DOHH2 (cell line): Measurements from ENCODE around the gene IQGAP3.

Experiments
- EZH2phosphoT487 ChIP-seq: fragments of 200-600 bp; sonication (generic); IDR thresholded peaks from 2 replicates; pipeline ENCODE4 v1.6.1; 2017; ENCODE audit warnings: borderline replicate concordance, mild to moderate bottlenecking, antibody characterized with exemption, low read length, moderate library complexity, mixed read lengths
- TF ChIP-seq, protein P1 (sequence below): fragments of 200-600 bp; sonication (generic); IDR thresholded peaks from one replicate; pipeline ENCODE4 v1.5.1; 2014; ENCODE audit warnings: antibody characterized with exemption, mild to moderate bottlenecking, low read depth, low read length; ENCODE audit not compliant: poor library complexity, severe bottlenecking

DNA sequence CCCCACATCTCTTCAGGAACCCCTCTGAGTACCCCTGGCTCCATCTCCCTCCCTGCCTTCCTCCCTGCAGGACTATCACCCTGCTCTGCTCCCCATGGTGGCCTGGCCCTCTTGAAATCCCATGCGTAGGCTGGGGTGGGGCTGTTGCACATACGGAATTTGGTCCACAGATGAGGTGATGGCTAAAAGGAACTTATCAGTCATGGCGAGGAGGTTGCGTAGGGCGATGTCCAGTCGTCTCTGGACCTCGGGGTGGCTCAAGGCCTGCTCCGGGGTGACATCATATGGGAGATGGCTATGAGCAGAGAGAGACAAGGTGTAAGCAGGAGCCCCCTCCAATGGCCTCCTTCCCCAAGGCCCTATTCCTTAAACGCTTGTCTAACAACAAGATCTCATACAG is 35.3 kb downstream of the IQGAP3 start:
- TF ChIP-seq, protein P1, sequence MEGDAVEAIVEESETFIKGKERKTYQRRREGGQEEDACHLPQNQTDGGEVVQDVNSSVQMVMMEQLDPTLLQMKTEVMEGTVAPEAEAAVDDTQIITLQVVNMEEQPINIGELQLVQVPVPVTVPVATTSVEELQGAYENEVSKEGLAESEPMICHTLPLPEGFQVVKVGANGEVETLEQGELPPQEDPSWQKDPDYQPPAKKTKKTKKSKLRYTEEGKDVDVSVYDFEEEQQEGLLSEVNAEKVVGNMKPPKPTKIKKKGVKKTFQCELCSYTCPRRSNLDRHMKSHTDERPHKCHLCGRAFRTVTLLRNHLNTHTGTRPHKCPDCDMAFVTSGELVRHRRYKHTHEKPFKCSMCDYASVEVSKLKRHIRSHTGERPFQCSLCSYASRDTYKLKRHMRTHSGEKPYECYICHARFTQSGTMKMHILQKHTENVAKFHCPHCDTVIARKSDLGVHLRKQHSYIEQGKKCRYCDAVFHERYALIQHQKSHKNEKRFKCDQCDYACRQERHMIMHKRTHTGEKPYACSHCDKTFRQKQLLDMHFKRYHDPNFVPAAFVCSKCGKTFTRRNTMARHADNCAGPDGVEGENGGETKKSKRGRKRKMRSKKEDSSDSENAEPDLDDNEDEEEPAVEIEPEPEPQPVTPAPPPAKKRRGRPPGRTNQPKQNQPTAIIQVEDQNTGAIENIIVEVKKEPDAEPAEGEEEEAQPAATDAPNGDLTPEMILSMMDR, result no peak
- TF ChIP-seq EZH2phosphoT487, result no peak
